Measurements from ENCODE around the gene RPTOR.

RPTOR gene

DNA sequence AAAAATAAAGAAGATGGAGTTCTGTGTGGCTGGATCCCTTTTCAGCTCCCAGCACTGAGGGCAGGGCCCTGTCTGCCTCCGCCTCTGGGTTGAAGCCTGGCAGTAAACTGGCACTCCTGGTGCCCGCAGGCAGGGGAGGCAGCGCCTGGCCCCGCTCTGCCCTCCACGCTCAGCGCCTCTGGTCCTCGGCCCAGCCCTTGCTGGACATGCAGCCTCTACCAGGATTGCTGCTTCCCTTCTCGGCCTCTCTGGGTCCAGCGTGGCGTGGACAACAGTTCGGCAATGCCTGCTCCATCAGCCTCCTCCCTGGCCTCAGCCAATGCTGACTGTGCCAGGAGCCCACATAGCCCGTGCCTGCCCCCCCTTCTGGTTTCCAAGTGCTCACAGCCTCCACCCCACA lies 362.6 kb downstream of the RPTOR start:
- no peak for DNase-seq (ENCODE audit: low read depth in 2 of 2)

DNA sequence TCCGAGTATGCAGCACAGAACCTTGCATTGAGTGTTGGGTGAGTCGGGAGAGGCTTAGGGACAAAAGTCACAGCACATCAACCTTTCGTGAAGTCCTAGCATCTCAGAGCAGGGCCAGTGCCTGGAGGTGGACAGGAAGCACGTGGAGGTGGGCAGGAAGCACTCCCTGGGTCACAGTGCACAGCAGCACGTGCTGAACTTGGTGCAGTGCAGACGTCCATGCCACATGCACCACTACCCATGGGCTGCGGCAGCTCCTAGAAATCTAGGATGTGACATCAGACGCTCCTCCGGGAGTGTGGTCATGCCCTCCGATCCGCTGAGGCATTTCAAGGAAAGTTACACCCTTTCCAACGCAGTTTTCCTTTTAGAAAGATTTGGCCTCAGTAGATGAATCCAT lies 363.6 kb downstream of the RPTOR start:
- no peak for DNase-seq (ENCODE audit: low read depth in 2 of 2)

DNA sequence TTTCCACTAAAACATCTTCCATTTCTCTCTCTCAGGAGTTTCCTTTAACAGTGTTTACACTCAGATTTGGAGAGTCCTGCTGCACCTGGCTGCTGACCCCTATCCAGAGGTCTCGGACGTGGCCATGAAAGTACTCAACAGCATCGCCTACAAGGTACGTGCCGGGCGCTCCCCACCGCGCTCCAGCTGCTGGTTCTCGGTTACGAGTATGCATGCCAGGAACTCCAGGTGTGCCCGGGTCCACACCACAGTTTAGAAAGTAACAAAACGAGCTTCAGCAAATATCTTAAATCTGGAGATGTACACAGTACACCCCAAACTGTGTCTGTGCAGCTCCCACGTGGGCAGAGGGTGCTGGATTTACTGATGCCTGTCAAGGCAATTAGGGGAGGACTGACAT lies 364.1 kb downstream of the RPTOR start:
- no peak for DNase-seq (ENCODE audit: low read depth in 2 of 2)

DNA sequence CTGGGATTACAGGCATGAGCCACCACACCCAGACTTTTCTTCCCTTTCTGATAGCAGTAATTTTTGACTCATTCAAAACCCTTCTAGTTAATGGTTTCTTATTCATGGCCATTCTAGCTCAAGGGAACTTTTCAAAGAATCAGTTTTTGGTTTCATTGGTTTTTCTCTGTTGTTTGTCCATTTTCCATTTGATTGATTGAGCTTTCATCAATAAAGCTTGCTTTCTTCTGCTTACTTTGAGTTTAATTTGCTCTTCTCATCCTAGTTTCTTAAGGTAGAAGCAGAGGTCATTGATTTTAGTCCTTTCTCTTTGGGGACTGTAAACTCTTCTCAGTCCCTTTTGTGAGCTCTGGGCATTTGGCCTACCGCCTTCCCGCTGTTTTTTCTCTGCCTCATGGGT lies 365.0 kb downstream of the RPTOR start:
- no peak for DNase-seq (ENCODE audit: low read depth in 2 of 2)

DNA sequence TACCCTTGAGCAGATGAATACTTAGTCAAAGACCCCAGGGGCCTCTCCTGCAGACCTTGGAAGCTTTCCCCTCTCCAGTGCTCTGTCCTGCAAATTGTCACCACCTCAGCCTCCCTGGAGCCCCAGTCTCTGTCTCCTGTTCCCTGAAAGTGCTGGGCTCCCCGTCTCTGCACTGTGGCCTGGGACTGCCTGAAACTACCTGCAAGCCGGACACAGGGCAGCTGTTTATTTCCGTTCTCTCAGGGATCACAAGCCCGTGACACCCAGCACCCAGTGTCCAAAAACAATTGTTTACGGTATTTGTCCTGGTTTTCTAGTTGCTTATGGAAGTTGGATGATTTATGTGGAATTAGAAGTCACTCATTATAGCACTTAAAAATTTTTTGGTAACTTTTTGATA lies 365.4 kb downstream of the RPTOR start:
- DNase-seq (ENCODE audit: low read depth in 2 of 2) = no peak

DNA sequence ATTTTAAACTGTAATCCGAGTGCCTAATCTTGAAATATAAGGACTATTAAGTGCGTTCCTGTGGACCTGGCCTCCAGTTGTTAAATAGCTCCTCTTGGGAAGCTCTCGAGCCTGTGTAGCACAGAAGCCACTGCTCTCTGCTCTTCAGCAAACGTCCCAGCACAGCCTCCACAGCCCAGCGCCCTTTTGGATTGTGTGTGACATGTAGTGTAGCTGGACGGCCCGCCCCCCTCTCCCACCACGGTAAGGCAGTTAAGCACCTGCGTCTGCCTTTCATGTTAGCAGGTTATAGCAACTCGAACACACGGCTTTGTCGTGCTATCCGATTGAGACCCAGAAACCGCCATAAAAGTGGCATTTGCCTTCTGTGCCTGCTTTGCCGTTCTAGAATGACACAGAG lies 367.8 kb downstream of the RPTOR start:
- no peak for DNase-seq (ENCODE audit: low read depth in 2 of 2)

DNA sequence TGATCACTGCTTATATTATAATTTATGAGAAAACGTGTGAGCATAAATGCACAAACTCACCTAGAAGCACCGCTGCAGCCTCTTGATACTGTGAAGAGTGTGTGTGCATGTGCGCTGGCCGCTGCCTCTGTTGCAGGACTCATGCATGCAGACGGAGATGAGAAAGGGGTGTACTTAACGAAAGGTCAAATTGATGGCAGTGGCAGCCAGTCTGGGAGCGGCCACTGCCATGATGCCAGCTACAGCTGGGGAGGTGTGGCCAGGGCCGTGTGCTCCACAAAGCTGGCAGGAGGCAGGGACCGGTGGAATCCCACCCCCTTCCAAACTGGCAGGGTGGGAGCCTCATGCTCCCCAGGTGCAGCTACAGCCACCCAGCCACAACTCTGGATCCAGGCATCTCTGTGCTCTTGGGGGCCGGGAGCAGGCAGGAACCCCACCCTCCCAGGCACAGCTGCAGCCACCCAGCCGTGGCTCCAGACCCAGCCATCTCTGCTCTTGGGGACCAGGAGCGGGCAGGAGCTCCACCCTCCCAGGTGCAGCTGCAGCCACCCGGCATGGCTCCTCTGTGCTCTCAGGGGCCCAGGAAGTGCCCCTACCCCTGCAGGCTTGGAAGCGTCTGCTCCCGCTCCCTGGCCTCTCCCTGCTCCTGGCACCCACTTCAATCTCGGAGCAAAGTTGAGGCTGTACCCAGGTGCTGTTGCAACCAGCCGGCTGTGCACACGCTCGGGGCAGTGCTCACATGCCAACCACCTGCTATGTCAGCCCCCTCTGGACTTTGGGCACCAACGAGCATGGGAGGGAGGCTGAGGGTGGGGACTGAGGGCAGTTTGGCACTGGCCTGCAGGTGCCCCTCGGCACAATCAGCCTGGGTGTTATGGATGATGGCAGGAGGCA lies 369.5 kb downstream of the RPTOR start:
- no peak for DNase-seq (ENCODE audit: low read depth in 2 of 2)

DNA sequence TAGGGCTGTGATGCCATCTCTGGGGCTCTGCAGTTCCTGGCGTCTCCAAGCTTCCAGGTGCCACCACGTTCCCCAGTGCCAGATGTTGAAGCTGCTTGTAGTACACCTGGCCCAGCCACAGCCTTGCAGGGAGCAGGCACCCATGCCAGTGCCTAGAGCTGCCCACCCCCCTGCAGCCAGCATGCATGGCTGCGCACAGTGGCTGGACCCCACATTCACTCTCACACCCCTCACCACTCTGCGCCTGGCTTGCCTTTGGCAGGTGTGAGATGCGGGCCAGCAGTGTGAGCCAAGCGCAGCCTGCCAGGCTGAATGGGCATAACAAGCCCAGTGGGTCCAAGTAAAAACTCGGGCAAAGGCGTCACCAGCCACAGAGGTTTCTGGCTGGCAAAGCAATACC lies 371.6 kb downstream of the RPTOR start:
- no peak for DNase-seq (ENCODE audit: low read depth in 2 of 2)

DNA sequence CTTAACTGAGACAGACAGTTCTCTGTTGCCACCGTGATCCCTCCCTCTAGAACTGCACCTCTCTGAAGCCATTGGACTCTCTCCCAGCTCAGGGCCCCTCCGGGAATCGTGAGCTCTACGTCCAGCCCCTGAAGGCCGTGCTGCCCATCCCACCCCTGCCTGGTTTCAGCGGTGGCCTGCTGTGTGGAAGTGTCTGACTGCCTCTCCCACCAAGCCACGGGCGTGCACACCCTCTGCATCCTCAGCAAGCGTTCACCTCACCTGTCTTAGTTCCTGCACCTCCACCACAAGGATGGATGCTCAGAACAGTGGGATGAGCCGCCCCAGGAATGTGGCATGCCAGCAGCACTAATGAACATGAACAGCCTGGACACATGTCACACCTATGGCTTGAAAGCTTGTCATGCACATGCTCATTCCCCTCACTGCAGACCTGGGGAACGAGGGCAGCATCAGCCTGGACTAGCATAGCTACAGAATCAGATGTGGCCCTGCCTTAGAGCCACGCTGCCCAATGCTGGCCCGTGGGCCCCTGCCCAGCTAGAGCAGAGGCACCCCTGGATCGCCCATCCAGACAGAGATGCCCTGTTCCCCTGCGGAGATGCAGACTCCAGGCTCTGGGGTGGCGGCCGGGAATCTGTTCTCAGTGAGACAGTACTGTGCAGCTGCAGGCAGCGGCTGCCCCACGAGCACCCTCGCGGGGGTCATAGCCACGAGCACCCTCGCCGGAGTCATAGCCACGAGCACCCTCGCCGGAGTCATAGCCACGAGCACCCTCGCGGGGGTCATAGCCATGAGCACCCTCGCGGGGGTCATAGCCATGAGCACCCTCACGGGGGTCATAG lies 373.3 kb downstream of the RPTOR start:
- DNase-seq (ENCODE audit: low read depth in 2 of 2) = no peak

DNA sequence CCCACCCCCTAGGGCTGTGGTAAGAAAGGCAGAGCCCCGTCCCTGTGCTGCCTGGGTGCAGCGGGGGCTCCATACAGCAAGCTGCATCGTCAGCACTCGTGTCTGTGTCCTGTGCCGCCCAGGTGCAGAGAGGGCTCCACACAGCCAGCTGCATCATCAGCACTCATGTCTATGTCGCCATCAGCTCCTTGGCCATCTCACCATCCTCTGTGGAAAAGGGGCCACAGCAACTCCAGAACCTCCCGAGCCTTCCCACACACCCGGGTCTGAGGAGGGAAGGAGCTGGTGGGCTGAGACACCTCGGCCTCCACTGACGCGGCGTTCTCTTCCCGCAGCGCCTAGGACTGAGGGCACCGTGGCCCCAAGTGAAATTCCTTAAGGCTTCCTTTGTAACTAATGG lies 374.1 kb downstream of the RPTOR start:
- DNase-seq (ENCODE audit: low read depth in 2 of 2) = no peak

DNA sequence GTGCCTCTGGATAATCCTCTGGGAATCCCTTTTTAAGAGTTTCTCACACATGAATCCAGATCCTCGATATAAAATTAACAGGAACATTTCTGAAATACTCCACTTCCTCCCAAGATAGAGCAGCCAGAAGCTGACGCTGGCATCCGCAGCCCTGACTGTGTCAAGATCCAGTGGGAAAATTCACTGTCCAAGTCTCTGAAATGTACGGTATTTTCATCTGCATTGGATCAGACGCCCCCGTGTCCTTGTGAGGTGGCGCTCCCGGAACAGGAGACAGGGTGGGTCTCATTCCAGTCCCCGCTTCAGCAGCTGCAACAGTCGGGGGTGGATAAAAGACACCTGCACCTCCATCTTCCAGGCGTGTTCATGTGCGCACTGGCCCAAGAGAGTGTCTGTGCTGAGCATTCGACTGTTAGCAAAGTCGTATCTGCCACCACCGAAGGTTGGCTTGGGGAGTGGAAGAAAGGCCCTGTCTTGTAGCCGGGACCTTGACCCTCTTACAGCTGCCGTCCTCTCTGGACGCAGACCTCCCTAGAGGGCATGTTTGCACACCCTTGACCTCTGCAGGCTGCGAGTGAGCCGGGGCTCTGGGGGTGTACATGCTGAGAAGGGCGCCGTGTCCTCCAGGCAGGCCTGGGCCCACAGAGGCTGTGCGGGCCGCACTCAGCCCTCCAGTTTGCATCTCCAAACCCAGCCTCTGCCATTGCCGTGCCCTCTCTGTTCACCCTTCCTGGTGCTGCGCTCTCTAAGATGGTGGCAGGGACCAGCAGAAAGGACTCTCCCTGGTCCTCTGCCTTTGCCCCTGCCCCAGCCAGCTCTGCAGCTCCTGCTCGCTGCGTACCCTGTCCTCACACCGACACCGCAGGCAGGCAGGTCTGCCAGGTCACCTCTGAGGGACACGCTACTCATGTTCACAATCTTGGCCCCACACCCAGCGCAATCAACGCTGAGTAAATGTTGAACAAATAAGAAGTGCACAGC lies 375.0 kb downstream of the RPTOR start:
- DNase-seq (ENCODE audit: low read depth in 2 of 2) = no peak

DNA sequence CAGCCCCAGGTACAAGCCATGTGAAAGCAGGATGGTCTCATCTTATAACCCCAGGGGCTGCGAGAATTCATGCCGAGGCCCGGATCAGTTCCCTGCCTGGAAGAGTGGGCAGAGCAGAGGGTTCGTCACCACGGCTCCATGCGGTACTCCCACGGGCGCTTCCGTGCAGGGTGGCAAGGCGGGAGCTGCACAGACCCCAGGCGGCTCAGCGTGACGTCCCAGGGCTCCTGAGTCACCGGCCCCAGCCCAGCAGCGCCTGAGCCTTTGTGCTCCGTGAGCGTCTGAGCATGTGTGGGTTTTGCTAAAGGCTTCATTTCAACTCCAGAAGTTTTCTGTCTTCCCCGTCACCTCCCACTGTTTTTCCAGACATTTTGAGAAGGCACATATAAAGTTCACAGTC lies 375.8 kb downstream of the RPTOR start:
- DNase-seq (ENCODE audit: low read depth in 2 of 2) = no peak

DNA sequence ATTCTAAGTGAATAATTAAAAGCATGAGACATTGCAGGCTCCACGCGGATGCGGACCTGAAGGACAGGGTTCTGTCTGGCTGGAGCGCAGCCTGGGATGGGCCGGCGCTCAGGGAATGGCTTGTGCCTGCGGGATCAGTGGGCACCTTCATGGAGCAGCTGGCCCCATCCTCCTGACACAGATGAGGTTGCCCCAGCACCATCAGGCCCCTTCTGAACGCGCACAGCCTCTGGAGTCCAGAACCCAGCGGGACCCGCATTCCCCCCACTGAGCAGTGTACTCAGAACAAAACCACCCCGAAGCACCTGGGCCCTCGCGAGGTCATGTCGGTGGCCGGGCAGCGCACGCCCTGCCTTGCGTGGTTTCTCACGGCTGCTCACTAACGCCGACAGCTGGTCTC lies 376.5 kb downstream of the RPTOR start:
- DNase-seq (ENCODE audit: low read depth in 2 of 2) = no peak

DNA sequence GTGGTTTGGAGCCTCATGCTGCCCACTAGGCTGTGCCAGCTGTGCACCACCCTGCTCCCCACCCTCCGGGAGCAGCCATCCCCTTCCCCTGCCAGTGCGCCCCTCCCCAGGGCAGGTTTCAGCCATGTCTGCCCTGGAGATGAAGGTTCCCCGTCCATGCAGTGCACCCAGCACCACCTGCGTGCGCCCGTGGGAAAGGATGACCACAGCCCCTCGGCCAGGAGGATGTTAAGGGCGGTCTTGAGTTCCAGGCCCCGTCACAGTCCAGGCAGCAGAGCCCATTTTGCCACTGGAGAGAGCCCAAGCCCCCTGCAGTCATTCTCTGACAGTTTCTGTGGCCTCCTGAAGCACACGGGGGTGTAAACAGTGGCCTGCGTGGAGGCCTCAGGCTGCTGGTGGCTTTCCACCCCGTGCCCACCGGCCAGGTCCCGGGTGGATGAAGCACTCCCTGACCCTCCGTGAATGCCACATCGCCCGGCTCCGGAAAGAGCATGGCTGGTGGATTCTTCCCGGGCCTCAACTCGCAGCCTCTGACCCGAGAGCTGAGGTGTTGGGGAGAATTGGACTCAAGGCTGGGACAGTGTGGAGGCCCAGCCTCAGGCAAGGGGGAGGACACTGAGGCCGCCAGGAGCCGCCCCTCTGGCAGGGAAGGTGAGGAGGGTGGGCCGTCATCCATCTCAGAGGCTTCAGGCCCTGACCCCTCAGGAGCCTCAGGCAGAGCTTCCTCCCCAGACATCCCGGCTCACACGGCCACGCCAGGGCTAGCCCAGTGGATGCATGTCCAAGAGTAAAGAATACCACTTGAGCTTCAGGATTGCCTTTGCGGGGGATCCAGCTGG lies 377.3 kb downstream of the RPTOR start:
- DNase-seq (ENCODE audit: low read depth in 2 of 2) = no peak

DNA sequence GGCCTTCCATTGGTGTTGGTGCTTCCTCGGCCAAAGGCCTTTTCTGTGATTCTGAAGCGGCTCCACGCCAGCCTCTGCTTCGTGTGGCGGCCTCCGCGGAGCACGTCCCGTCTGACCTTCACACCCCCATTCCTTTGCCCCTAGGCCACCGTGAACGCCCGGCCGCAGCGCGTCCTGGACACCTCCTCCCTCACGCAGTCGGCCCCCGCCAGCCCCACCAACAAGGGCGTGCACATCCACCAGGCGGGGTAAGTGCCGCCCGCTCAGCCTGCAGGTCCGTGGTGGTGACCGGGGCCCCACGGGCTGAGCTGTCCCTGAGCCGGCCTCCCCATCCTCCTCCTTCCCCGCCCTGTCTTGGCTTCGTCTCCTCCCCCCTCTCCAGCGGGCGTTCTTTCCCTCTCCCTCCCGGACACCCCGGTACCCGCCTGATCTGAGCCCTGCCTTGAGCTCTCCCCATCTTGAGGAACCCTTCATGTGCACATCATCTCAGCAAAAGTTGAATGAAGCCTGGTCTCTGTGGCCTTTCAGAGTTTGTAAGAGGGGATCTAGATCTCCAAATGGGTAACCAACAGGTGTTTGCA lies 378.0 kb downstream of the RPTOR start:
- no peak for DNase-seq (ENCODE audit: low read depth in 2 of 2)

DNA sequence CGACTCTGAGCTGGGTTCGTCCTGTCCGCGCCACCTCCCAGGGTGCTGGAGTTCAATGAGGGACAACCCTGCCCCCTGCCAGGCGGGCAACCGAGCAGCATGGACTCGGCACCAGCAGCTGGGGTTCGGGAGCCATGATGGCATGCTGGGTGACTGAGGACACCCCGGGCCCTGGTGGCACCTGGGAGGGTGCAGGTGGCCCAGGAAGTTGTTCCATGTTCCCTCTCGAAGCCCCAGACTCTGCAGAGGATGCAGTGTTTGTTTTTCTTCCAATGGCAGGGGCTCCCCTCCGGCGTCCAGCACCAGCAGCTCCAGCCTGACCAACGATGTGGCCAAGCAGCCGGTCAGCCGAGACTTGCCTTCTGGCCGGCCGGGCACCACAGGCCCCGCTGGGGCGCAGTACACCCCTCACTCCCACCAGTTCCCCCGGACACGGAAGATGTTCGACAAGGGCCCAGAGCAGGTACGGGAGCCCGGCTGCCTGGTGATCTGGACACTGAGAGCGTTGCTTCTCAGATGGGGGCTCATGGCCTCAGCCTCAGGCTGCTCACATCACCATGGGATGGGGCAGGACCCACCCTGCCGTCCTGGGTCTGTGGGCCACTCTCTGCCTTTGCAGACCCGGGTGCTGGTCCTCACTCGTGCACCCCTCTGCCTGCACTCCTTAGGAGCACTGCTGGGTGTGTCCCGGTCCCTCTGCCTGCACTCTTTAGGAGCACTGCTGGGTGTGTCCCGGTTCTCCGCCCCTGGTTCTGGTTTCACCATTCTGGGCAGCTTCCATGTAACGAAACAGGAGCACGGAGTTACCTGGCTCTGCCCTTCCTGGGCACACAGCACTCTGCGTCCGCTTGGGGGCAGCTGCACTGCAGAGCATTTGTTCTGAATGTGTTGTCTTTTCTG lies 378.8 kb downstream of the RPTOR start:
- no peak for DNase-seq (ENCODE audit: low read depth in 2 of 2)

DNA sequence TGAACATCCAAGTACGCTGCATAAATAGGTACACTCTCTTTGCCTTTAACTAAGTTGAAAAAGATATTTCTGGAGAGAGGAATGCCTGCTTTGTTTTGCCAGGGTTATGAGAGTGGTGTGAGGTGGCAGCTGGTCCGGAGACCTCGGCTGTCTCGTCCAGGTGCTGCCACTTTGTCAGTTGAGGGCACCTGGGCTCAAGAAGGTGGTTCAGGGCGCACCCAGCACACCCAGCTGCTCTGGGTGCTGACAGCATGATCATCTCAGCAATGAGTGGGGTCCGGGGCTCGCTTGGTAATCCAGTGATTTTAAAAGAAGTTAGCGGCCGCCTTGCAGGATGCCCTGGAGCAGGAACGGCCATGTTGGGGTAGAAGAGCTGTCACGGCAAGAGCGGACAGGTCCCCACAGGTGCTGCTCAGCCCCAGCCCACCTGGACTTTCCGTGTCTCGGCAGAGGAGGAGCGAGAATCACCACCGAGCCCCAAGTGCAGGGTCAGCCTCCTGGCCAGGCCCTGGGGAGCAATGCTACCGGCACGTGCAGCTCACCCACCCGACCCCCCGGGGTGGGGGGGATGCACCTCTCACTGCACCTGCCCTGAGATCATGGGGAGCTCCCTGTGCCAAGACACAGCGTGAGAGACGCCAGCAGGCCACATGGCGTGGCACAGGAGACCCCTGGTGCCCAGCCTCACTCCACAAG lies 379.6 kb downstream of the RPTOR start:
- DNase-seq (ENCODE audit: low read depth in 2 of 2) = no peak

DNA sequence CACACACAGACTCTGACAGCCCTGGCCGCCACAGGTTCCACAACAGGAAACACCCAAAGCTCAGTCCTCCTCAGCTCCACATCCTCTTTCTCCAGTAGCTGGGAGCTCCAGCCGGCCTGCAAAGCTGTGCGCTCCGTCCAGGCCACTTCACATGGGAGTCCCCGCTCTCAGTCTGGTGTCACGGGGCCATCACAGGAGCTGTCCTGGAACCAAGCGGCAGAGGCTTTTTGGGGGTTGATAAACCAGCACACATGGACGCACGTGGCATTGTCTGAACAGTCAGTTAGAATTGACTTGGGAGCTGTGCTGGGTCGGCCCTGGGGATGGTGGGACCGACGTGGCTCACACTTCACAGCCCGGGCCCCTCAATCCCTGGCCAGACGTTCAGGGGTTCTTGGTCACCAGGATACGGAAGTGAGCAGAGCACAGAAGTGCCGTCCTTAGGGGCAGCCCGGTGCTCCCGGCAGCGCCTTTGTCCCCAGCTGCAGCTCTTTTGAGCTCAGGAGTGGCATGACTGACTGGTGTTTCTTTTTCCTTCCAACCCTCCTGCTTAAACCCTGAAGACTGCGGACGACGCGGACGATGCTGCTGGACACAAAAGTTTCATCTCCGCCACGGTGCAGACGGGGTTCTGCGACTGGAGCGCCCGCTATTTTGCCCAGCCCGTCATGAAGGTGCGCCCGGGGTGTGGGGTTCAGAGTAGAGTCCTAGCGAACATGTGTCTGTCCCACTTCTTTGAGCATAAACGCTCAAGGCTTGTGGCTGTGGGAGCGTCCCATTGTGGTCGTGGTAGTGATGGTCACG lies 380.4 kb downstream of the RPTOR start:
- no peak for DNase-seq (ENCODE audit: low read depth in 2 of 2)

All from stimulated activated CD4-positive, alpha-beta T cell treated with anti-CD3 and anti-CD28 coated beads, Interleukin-15, amount 100 ng/mL, for 48 hours (primary cell).